NT2/D1 (cell line): Measurements from ENCODE around the gene SPACDR.

Source experiments
- SUZ12 ChIP-seq: IDR thresholded peaks from 2 replicates; pipeline ENCODE4 v1.6.1; 2011; ENCODE audit not compliant: insufficient read length, insufficient read depth; ENCODE audit errors: extremely low read depth
- YY1 ChIP-seq: IDR thresholded peaks from 2 replicates; pipeline ENCODE4 v1.6.1; 2011; ENCODE audit not compliant: insufficient read length, insufficient read depth
- ZNF274 ChIP-seq: IDR thresholded peaks from 2 replicates; pipeline ENCODE4 v1.6.1; 2011; ENCODE audit warnings: mild to moderate bottlenecking, low read depth, low read length

DNA sequence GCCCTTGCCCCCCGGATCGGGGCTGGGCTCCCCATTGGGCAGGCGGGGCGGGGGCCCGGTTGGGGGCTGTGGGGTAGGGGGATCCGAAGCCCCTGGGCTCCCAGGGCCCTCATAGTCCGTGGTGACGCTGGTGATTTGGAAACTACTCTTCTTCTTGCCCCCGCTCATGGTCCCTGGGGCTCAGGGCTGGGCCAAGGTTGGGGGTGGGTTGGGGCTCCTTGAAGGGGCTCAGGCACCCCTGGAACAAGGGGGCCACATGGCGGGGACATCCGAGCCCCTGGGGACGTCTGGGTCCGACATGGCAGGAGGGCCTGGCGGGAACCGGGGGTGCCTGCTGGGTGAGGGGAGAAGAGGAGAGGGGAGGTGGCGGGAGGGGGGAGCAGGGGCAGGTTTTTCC, 13.8 kb upstream of the SPACDR start:
- TF ChIP-seq ZNF274 (no peak), YY1 (no peak), SUZ12 (no peak)
